WTC11 (cell line): Measurements from ENCODE around the gene ITPKB.

Source experiments
- CTCF ChIP-seq: fragments of 200-600 bp; IDR thresholded peaks from 2 replicates; pipeline ENCODE4 v1.8.0; 2022; ENCODE audit warnings: antibody characterized with exemption
- GABPB1 ChIP-seq: sonication (generic); formaldehyde crosslinking; IDR thresholded peaks from 2 replicates; pipeline ENCODE4 v1.8.1; 2023; ENCODE audit warnings: mild to moderate bottlenecking, missing genetic modification reagents
- JUN ChIP-seq: sonication (generic); formaldehyde crosslinking; IDR thresholded peaks from 2 replicates; pipeline ENCODE4 v1.8.0; 2023; ENCODE audit warnings: mild to moderate bottlenecking, missing genetic modification reagents
- NFE2L1 ChIP-seq: sonication (generic); formaldehyde crosslinking; IDR thresholded peaks from 2 replicates; pipeline ENCODE4 v1.8.1; 2023; ENCODE audit warnings: missing genetic modification reagents
- STAT6 ChIP-seq: sonication (generic); formaldehyde crosslinking; conservative IDR thresholded peaks from 2 replicates; pipeline ENCODE4 v1.8.1; 2023; ENCODE audit warnings: mild to moderate bottlenecking, low read depth, missing genetic modification reagents, moderate library complexity
- TF ChIP-seq, protein P1 (sequence below): sonication (generic); formaldehyde crosslinking; conservative IDR thresholded peaks from 2 replicates; pipeline ENCODE4 v1.8.1; 2022; ENCODE audit warnings: mild to moderate bottlenecking, missing genetic modification reagents
- TF ChIP-seq, protein P2 (sequence below): sonication (generic); formaldehyde crosslinking; IDR thresholded peaks from 2 replicates; pipeline ENCODE4 v1.8.1; 2023; ENCODE audit warnings: mild to moderate bottlenecking, moderate library complexity, missing genetic modification reagents

DNA sequence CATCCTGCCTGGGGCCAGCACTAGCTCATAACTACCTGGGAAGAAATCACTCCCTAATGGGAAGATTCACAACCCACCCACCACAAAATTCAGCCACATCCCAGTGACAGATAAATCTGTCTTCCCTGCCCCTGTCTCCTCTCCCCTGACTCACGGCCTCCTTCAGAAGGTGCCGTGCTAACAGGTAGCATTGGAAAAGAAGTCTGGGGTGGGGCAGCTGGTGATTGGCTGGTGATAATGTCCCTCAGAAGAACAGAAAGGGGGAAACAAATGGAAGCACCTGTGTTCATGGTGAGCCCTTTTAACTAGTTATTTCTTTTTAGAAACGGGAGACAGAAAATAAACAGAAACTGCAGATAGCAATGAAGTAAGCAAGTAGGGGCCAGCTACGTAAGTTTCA, 29.1 kb downstream of the ITPKB start:
- TF ChIP-seq CTCF (no peak), NFE2L1 (no peak), JUN (CRISPR knock-in tag) (no peak), GABPB1 (CRISPR knock-in tag) (no peak), STAT6 (CRISPR knock-in tag) (no peak)
- TF ChIP-seq, protein P1, sequence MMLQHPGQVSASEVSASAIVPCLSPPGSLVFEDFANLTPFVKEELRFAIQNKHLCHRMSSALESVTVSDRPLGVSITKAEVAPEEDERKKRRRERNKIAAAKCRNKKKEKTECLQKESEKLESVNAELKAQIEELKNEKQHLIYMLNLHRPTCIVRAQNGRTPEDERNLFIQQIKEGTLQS (CRISPR knock-in tag), result no peak
- TF ChIP-seq, protein P2, sequence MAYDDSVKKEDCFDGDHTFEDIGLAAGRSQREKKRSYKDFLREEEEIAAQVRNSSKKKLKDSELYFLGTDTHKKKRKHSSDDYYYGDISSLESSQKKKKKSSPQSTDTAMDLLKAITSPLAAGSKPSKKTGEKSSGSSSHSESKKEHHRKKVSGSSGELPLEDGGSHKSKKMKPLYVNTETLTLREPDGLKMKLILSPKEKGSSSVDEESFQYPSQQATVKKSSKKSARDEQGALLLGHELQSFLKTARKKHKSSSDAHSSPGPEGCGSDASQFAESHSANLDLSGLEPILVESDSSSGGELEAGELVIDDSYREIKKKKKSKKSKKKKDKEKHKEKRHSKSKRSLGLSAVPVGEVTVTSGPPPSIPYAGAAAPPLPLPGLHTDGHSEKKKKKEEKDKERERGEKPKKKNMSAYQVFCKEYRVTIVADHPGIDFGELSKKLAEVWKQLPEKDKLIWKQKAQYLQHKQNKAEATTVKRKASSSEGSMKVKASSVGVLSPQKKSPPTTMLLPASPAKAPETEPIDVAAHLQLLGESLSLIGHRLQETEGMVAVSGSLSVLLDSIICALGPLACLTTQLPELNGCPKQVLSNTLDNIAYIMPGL (CRISPR knock-in tag), result no peak
